Testis (tissue), 2 donors: ENCODE results near the gene COL2A1.

Experiments used
- CTCF ChIP-seq, 3 experiments: fragments of 450-650 bp in 2 of 3; fragments of 200-600 bp in 1 of 3; sonication (generic) in 1 of 3; IDR thresholded peaks; one replicate each; pipeline ENCODE4 v1.5.1; 2016 to 2019; ENCODE audit warnings: antibody characterized with exemption in 3 of 3, mild to moderate bottlenecking in 2 of 3, moderate library complexity in 1 of 3
- POLR2A ChIP-seq: fragments of 450-650 bp; IDR thresholded peaks from one replicate; pipeline ENCODE4 v1.6.1; 2017; ENCODE audit warnings: antibody characterized with exemption, mild to moderate bottlenecking, moderate library complexity

- TF ChIP-seq POLR2A = no peak
- TF ChIP-seq CTCF (IDR thresholded peaks at IDR 0.05) = no peak
Observed at GRCh38 chr12:47999816-48000215, 4.5 kb downstream of the COL2A1 start.
